ENCODE results near the gene FAF1.

DNA sequence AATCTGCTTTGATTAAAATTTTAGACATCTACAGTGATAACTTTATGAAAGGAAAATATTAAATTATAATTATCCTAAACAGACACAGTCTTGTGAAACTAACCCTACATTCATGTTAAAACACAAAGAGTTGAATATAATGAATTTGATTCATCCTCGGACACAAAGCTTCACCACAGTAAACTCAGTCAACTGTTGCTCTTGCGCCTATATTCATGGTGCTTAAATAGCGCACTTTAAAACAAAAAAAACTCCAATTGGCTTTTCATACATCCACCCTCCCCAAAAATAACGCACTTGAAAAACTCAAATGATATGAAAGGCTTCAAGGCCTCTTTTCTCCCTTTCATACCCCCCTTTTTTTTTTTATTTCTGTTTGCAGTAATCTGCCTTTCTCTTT is 260.3 kb downstream of the FAF1 start:
- no peak for TF ChIP-seq EZH2phosphoT487 (IDR thresholded peaks at IDR 0.05; ENCODE audit: insufficient read depth, low read depth)
- no peak for TF ChIP-seq EZH2 (IDR thresholded peaks at IDR 0.05; ENCODE audit: insufficient read depth, poor library complexity, severe bottlenecking)

Measured in GM23248 (cell line).